ENCODE measurements around the gene MEGF6. TPM values are rescaled to one million over a fixed set of nuclear protein-coding genes. Genes with fewer than 3 reads are reported as not detected.

The MEGF6 gene
- total RNA-seq, 1 experiment from 2014 or later, result 21.3 TPM

DNA sequence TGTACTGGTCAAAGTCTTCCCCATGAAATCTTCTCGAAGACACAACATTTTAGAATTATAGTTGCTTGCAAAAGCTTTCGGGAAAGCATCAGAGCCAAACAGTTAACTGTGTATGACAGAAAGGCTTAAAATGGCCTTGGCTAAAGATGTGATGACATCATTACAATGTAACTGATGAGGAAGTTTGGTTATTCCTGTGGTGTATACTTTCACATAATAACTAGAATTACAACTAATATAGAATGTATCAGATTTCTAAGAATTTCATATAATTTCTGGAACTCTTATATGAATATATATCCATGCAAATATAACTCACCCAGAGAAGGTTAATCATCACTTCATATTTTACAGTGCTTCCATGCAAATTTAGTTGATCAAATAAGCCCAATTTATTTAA lies 49.4 kb upstream of the MEGF6 start:
- Mint-ChIP-seq H3K9me3 (no peaks in the 10 kb centered on the region), H3K27me3 (ENCODE audit: low read depth) (peaks cover 57% of the 10 kb centered on the region), H3K4me1 (peaks cover 14 to 25% of the 10 kb centered on the region in 2 experiments), H3K36me3 (ENCODE audit: insufficient read depth in 1 of 3, low read depth in 3 of 3) (no peaks in the 10 kb centered on the region), H3K27ac (no peak overlapping the region), H3K4me3 (no peak overlapping the region)
- DNase-seq, result no peak
- no peak overlapping the region for H3K4me2 ChIP-seq (ENCODE audit: insufficient read depth, insufficient read length, low read length)
- H3K79me2 ChIP-seq (ENCODE audit: insufficient read depth, low read length), result no peaks in the 10 kb centered on the region
- H3K56ac ChIP-seq (ENCODE audit: insufficient read length, low read depth, low read length), result no peak overlapping the region
- no peak overlapping the region for H3K18ac ChIP-seq (ENCODE audit: insufficient read length, low read depth, low read length)
- H2BK15ac ChIP-seq (ENCODE audit: low read depth, low read length), result no peak overlapping the region
- H4K20me1 ChIP-seq (ENCODE audit: control insufficient read depth, insufficient read depth, insufficient read length), result no peaks in the 10 kb centered on the region
- no peaks in the 10 kb centered on the region for H3K79me1 ChIP-seq (ENCODE audit: insufficient read depth, low read depth, low read length, poor library complexity, severe bottlenecking)
- TF ChIP-seq, protein P1, sequence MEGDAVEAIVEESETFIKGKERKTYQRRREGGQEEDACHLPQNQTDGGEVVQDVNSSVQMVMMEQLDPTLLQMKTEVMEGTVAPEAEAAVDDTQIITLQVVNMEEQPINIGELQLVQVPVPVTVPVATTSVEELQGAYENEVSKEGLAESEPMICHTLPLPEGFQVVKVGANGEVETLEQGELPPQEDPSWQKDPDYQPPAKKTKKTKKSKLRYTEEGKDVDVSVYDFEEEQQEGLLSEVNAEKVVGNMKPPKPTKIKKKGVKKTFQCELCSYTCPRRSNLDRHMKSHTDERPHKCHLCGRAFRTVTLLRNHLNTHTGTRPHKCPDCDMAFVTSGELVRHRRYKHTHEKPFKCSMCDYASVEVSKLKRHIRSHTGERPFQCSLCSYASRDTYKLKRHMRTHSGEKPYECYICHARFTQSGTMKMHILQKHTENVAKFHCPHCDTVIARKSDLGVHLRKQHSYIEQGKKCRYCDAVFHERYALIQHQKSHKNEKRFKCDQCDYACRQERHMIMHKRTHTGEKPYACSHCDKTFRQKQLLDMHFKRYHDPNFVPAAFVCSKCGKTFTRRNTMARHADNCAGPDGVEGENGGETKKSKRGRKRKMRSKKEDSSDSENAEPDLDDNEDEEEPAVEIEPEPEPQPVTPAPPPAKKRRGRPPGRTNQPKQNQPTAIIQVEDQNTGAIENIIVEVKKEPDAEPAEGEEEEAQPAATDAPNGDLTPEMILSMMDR (conservative IDR thresholded peaks at IDR 0.05), result no peak
- H3K27me3 ChIP-seq (ENCODE audit: insufficient read depth, low read length), result no peaks in the 10 kb centered on the region; the same call in 1 of the 2 replicates
- H3K23ac ChIP-seq (ENCODE audit: insufficient read length, low read depth, low read length), result no peak overlapping the region
- no peak overlapping the region for H2AK5ac ChIP-seq (ENCODE audit: insufficient read length, low read length)
- no peak overlapping the region for H2BK120ac ChIP-seq (ENCODE audit: low read depth, low read length, poor library complexity, severe bottlenecking)
- H2AFZ ChIP-seq (ENCODE audit: low read length), result no peak overlapping the region
- no CpG with 5 or more reads among the region's 2 CpGs for WGBS (ENCODE audit: extremely low coverage, insufficient read length, low lambda C conversion rate)
- H4K91ac ChIP-seq (ENCODE audit: insufficient read length, low read depth, low read length), result no peak overlapping the region
- no peak overlapping the region for H2BK20ac ChIP-seq (ENCODE audit: low read depth, low read length, poor library complexity, severe bottlenecking)
- H3K14ac ChIP-seq (ENCODE audit: insufficient read depth, low read length), result no peak overlapping the region
- H3K27ac ChIP-seq (ENCODE audit: insufficient read length, low read depth, low read length), result no peak overlapping the region
- H3K4ac ChIP-seq (ENCODE audit: low read depth, low read length), result no peak overlapping the region
- H3K9ac ChIP-seq (ENCODE audit: extremely low read depth, insufficient read length, low read length), result no peak overlapping the region
- H2BK5ac ChIP-seq (ENCODE audit: insufficient read length, low read length), result no peak overlapping the region
- H3K23me2 ChIP-seq (ENCODE audit: insufficient read length, low read depth, low read length, poor library complexity, severe bottlenecking), result no peaks in the 10 kb centered on the region
- H4K5ac ChIP-seq (ENCODE audit: insufficient read length, low read depth, low read length), result no peak overlapping the region
- H3T11ph ChIP-seq (ENCODE audit: low read length), result no peak overlapping the region
- no peaks in the 10 kb centered on the region for H3K4me1 ChIP-seq (ENCODE audit: insufficient read depth, low read length)
- no peak overlapping the region for H2BK12ac ChIP-seq (ENCODE audit: insufficient read length, low read depth, low read length)
- H3K9me3 ChIP-seq (ENCODE audit: control insufficient read depth, low read depth, low read length), result no peaks in the 10 kb centered on the region
- H4K8ac ChIP-seq (replicated peaks; ENCODE audit: insufficient read length, low read depth, low read length), result no peak overlapping the region
